ENCODE results near the gene LOX. TPM values are rescaled to one million over a fixed set of nuclear protein-coding genes. Genes with fewer than 3 reads are reported as not detected.

The LOX gene
- total RNA-seq, 4 donors from 2014 or later, result 3.5 to 15.7 (median 6.2) TPM

- TF ChIP-seq POLR2A (IDR thresholded peaks at IDR 0.05), result no peak
- TF ChIP-seq, protein P1, sequence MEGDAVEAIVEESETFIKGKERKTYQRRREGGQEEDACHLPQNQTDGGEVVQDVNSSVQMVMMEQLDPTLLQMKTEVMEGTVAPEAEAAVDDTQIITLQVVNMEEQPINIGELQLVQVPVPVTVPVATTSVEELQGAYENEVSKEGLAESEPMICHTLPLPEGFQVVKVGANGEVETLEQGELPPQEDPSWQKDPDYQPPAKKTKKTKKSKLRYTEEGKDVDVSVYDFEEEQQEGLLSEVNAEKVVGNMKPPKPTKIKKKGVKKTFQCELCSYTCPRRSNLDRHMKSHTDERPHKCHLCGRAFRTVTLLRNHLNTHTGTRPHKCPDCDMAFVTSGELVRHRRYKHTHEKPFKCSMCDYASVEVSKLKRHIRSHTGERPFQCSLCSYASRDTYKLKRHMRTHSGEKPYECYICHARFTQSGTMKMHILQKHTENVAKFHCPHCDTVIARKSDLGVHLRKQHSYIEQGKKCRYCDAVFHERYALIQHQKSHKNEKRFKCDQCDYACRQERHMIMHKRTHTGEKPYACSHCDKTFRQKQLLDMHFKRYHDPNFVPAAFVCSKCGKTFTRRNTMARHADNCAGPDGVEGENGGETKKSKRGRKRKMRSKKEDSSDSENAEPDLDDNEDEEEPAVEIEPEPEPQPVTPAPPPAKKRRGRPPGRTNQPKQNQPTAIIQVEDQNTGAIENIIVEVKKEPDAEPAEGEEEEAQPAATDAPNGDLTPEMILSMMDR (IDR thresholded peaks at IDR 0.05), result no peak
- no peaks in the 10 kb centered on the region for H3K9me3 ChIP-seq
- H3K4me1 ChIP-seq, result no peaks in the 10 kb centered on the region
- DNase-seq, result no peak
- H3K36me3 ChIP-seq, result peaks cover 0 to 14% (median 0%) of the 10 kb centered on the region in 3 donors
- no peak overlapping the region for H3K27ac ChIP-seq
- H3K4me3 ChIP-seq, result no peak overlapping the region
- no peaks in the 10 kb centered on the region for H3K27me3 ChIP-seq
Observed at GRCh38 chr5:122029818-122030217, 48.2 kb downstream of the LOX start.

DNA sequence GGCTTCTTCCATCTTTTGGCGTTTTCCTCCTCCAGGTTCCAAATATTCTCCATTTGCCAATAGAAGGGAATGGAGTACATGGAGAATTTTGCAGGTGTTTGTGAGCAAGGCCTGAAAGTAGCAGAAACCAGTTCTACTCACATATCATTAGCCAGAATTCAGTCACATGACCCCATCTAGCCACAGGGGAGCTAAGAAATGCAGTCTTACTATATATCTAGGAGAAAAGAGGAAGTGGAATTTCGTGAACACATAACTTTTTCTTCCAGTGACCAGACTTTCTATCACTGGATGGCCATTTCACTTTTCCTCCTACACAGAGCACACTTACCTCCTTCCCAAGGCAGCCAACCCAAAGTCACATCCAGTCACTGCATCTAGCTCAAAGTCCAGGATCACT is 55.1 kb downstream of the LOX start:
- H3K27ac ChIP-seq, result no peak overlapping the region
- H3K4me1 ChIP-seq, result no peaks in the 10 kb centered on the region
- TF ChIP-seq POLR2A (IDR thresholded peaks at IDR 0.05), result no peak
- TF ChIP-seq, protein P1 (IDR thresholded peaks at IDR 0.05), result no peak
- DNase-seq, result no peak
- peaks cover 0 to 25% (median 0%) of the 10 kb centered on the region in 3 donors for H3K36me3 ChIP-seq
- no peaks in the 10 kb centered on the region for H3K9me3 ChIP-seq
- H3K4me3 ChIP-seq, result no peak overlapping the region
- no peaks in the 10 kb centered on the region for H3K27me3 ChIP-seq

- TF ChIP-seq, protein P1 (IDR thresholded peaks at IDR 0.05), result no peak
- TF ChIP-seq POLR2A (IDR thresholded peaks at IDR 0.05), result no peak
- no peak for DNase-seq
- no peak overlapping the region for H3K4me3 ChIP-seq
- H3K27ac ChIP-seq, result no peak overlapping the region
- H3K36me3 ChIP-seq, result peaks cover 0 to 24% (median 0%) of the 10 kb centered on the region in 3 donors
- H3K9me3 ChIP-seq, result no peaks in the 10 kb centered on the region
- H3K4me1 ChIP-seq, result no peaks in the 10 kb centered on the region
- no peaks in the 10 kb centered on the region for H3K27me3 ChIP-seq
Observed at GRCh38 chr5:122019919-122020590, 58.0 kb downstream of the LOX start.

DNA sequence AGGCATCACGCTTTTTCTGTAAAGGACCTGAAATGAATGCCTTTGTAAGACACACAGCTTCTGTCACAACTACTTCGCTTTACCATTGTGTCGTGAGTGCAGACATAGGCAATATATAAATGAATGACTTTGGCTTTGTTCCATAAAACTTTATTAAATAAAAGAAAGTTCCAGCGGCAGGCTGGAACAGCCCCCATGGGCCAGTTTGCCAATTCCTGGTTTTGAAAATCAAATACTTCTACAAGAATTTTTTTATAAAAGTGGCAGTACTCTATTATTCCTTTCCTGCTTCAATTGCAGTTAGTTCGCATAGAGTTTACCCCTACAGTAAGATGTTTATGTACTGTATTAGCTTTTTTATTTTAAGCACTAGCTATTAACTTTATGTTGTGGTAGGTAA is 62.6 kb downstream of the LOX start:
- Histone ChIP-seq H3K27ac (no peak overlapping the region), H3K9me3 (no peaks in the 10 kb centered on the region), H3K4me1 (no peaks in the 10 kb centered on the region), H3K27me3 (no peaks in the 10 kb centered on the region), H3K36me3 (peaks cover 0 to 7% (median 0%) of the 10 kb centered on the region in 3 donors), H3K4me3 (no peak overlapping the region)
- no peak for TF ChIP-seq POLR2A (IDR thresholded peaks at IDR 0.05)
- TF ChIP-seq, protein P1 (IDR thresholded peaks at IDR 0.05), result no peak
- DNase-seq, result no peak

GRCh38 chr5:122014236-122014935 is 63.7 kb downstream of the LOX start:
- TF ChIP-seq, protein P1 (IDR thresholded peaks at IDR 0.05), result no peak
- no peak for TF ChIP-seq POLR2A (IDR thresholded peaks at IDR 0.05)
- H3K27ac ChIP-seq, result no peak overlapping the region

More at GRCh38 chr5:122014236-122014935, 63.7 kb downstream of the LOX start:
- DNase-seq, result no peak
- no peaks in the 10 kb centered on the region for H3K9me3 ChIP-seq
- H3K4me3 ChIP-seq, result no peak overlapping the region
- no peaks in the 10 kb centered on the region for H3K36me3 ChIP-seq
- no peaks in the 10 kb centered on the region for H3K27me3 ChIP-seq
- no peaks in the 10 kb centered on the region for H3K4me1 ChIP-seq

Other genes with a start within 250 kb of the LOX start
- not detected for gene FTMT, start 226.4 kb downstream of the LOX start, total RNA-seq
- gene SRFBP1, start 116.3 kb downstream of the LOX start, total RNA-seq, result 10 to 100 TPM in 1 of 4 donors, 1 to 10 TPM in 3; 5.4 to 42.9 (median 7.5) TPM
- gene ZNF474, start 51.3 kb upstream of the LOX start, total RNA-seq, result under 1 TPM in 1 of 4 donors, not detected in 3; 0.54 TPM
- gene SNCAIP, start 234.0 kb upstream of the LOX start, total RNA-seq, result 10 to 100 TPM in 1 of 4 donors, 1 to 10 TPM in 1, under 1 TPM in 2; 0.57 to 12.4 (median 1.7) TPM